Measurements from ENCODE around the gene RAB1A.

The RAB1A gene

DNA sequence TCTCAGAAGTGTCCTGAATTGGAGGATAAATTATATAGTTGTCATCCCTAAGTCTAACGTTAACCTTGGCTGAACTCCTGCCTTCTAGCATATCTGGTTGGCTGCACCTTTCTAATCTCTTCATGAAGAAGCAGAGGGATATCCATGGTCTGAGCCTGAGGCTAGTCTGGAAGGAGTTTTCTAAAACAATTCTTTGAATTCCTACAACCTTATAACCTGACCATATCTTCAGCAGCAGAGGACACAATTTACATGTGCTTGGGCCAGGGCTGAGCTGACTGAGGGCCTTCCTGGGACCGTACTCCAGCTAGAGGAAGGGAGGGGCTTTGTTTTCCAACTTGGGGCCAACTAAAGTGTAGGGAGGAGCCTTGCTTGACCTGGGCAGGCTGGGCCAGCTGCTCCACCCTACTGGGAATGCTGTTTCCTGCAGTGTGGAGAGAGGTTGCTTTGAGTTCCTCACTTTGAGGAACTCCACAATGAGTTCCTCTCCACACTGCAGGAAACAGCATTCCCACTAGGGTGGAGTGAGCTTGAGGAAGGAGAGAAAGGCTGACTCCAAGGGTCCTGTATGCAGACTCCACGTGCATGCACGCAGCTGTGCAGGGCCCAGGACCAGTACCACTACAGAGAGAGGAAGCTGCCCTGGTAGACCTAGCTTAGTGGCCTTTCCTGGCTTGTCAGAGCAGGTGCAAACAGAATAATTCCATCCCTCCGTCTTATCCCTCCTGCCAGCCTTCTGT lies 54.1 kb downstream of the RAB1A start:
- Histone ChIP-seq H3K4me2 (ENCODE audit: insufficient read depth, low read length) (no peak overlapping the region), H3K9ac (ENCODE audit: low read depth, low read length) (no peak overlapping the region), H3K4me1 (ENCODE audit: insufficient read depth, low read length) (no peaks in the 10 kb centered on the region), H3K36me3 (ENCODE audit: insufficient read depth, low read length) (peaks cover 81% of the 10 kb centered on the region), H3K27me3 (ENCODE audit: insufficient read depth, low read length, poor library complexity) (no peaks in the 10 kb centered on the region), H3K9me3 (ENCODE audit: insufficient read depth, low read length, severe bottlenecking) (no peaks in the 10 kb centered on the region), H3K27ac (ENCODE audit: low read length) (0 out of 2 replicates have a peak overlapping the region, but pooled peaks have one; percentile 23), H3K79me2 (ENCODE audit: insufficient read depth, low read length) (no peaks in the 10 kb centered on the region), H2AFZ (ENCODE audit: low read depth, low read length) (no peak overlapping the region), H4K20me1 (ENCODE audit: insufficient read depth, low read length) (peaks cover 11% of the 10 kb centered on the region; the same call in 1 of the 2 replicates), H3K4me3 (ENCODE audit: low read depth in 1 of 2, low read length in 2 of 2) (no peak overlapping the region)
- DNase-seq (no peak), ATAC-seq (ENCODE audit: insufficient read depth, low read depth) (peak; percentile 39; the same call in 1 of the 3 replicates)
- no peak for TF ChIP-seq EZH2 (IDR thresholded peaks at IDR 0.05; ENCODE audit: borderline replicate concordance, low read depth, low read length, severe bottlenecking)
- TF ChIP-seq, protein P1, sequence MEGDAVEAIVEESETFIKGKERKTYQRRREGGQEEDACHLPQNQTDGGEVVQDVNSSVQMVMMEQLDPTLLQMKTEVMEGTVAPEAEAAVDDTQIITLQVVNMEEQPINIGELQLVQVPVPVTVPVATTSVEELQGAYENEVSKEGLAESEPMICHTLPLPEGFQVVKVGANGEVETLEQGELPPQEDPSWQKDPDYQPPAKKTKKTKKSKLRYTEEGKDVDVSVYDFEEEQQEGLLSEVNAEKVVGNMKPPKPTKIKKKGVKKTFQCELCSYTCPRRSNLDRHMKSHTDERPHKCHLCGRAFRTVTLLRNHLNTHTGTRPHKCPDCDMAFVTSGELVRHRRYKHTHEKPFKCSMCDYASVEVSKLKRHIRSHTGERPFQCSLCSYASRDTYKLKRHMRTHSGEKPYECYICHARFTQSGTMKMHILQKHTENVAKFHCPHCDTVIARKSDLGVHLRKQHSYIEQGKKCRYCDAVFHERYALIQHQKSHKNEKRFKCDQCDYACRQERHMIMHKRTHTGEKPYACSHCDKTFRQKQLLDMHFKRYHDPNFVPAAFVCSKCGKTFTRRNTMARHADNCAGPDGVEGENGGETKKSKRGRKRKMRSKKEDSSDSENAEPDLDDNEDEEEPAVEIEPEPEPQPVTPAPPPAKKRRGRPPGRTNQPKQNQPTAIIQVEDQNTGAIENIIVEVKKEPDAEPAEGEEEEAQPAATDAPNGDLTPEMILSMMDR (IDR thresholded peaks at IDR 0.05; ENCODE audit: borderline replicate concordance, extremely low read depth, low read length, poor library complexity, severe bottlenecking): no peak

DNA sequence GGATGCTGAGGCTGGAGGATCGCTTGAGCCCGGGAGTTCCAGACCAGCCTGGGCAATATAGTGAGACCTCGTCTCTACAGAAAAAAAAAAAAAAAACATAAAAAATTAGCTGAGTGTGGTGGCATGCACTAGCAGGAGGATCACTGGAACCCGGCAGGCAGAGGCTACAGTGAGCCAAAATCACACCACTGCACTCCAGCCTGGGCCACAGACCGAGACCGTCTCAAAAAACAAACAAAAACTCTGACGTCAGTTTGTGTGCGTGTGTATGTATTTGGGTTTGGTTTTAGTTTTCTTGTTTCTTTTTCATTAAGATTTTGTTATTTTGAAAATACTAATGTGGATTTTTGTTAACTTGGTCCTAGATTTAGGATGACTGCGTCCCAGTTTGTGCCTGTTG lies 54.7 kb downstream of the RAB1A start:
- H3K27ac ChIP-seq (ENCODE audit: low read length): no peak overlapping the region
- H3K36me3 ChIP-seq (ENCODE audit: insufficient read depth, low read length): peaks cover 87% of the 10 kb centered on the region
- no peak overlapping the region for H3K9ac ChIP-seq (ENCODE audit: low read depth, low read length)
- ATAC-seq (ENCODE audit: insufficient read depth, low read depth) (no peak), DNase-seq (no peak)
- no peak for TF ChIP-seq EZH2 (IDR thresholded peaks at IDR 0.05; ENCODE audit: borderline replicate concordance, low read depth, low read length, severe bottlenecking)
- TF ChIP-seq, protein P1 (IDR thresholded peaks at IDR 0.05; ENCODE audit: borderline replicate concordance, extremely low read depth, low read length, poor library complexity, severe bottlenecking): no peak
- no peak overlapping the region for H3K4me3 ChIP-seq (ENCODE audit: low read depth in 1 of 2, low read length in 2 of 2)
- no peaks in the 10 kb centered on the region for H3K9me3 ChIP-seq (ENCODE audit: insufficient read depth, low read length, severe bottlenecking)
- H3K79me2 ChIP-seq (ENCODE audit: insufficient read depth, low read length): no peaks in the 10 kb centered on the region
- peaks cover 14% of the 10 kb centered on the region for H4K20me1 ChIP-seq (ENCODE audit: insufficient read depth, low read length)
- H3K4me2 ChIP-seq (ENCODE audit: insufficient read depth, low read length): no peak overlapping the region
- no peaks in the 10 kb centered on the region for H3K27me3 ChIP-seq (ENCODE audit: insufficient read depth, low read length, poor library complexity)
- H3K4me1 ChIP-seq (ENCODE audit: insufficient read depth, low read length): no peaks in the 10 kb centered on the region
- H2AFZ ChIP-seq (ENCODE audit: low read depth, low read length): no peak overlapping the region

DNA sequence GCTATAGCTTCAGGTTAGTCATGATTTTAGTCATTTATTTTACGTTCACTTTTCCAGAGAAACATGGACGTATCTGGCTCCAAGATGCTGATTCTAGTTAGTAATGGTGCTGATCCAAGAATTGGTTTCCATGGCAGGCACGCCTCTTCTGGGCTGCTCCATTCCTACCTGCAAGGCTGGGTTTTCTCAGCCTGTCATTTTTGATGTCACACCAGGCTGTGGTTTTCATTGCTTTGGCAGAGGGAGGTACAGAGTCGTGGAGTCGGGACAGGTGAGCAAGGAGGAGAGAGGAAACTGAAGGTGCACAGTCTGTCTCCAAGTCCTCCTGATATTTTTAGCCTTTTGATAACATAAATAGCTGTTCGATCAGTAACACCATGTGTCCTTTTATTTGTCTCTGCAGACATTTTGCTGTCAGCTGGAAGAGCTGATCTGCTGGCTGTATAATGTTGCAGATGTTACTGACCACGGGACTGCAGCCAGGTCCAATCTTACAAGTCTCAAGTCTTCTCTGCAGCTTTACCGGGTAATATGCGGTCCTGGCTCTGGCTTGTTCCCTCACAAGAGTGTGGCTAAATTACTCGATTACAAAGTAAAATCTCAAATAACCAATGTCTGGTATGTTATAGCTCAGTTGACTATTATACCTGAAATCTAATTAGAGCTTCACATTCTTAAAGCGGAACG lies 55.9 kb downstream of the RAB1A start:
- H3K4me2 ChIP-seq (ENCODE audit: insufficient read depth, low read length): no peak overlapping the region
- no peaks in the 10 kb centered on the region for H3K4me1 ChIP-seq (ENCODE audit: insufficient read depth, low read length)
- H3K79me2 ChIP-seq (ENCODE audit: insufficient read depth, low read length): no peaks in the 10 kb centered on the region
- H3K9ac ChIP-seq (ENCODE audit: low read depth, low read length): no peak overlapping the region
- H3K36me3 ChIP-seq (ENCODE audit: insufficient read depth, low read length): peaks cover 88% of the 10 kb centered on the region
- no peak overlapping the region for H3K27ac ChIP-seq (ENCODE audit: low read length)
- DNase-seq: no peak
- TF ChIP-seq EZH2 (IDR thresholded peaks at IDR 0.05; ENCODE audit: borderline replicate concordance, low read depth, low read length, severe bottlenecking): no peak
- TF ChIP-seq, protein P1 (IDR thresholded peaks at IDR 0.05; ENCODE audit: borderline replicate concordance, extremely low read depth, low read length, poor library complexity, severe bottlenecking): no peak
- H2AFZ ChIP-seq (ENCODE audit: low read depth, low read length): no peak overlapping the region
- no peak overlapping the region for H3K4me3 ChIP-seq (ENCODE audit: low read depth in 1 of 2, low read length in 2 of 2)
- no peaks in the 10 kb centered on the region for H3K27me3 ChIP-seq (ENCODE audit: insufficient read depth, low read length, poor library complexity)
- no peak for ATAC-seq (ENCODE audit: insufficient read depth, low read depth)
- H4K20me1 ChIP-seq (ENCODE audit: insufficient read depth, low read length): peaks cover 21% of the 10 kb centered on the region
- no peaks in the 10 kb centered on the region for H3K9me3 ChIP-seq (ENCODE audit: insufficient read depth, low read length, severe bottlenecking)

Data from DND-41 (cell line).